ENCODE data around the gene VWCE.

VWCE gene

GRCh38 chr11:61309739-61310138 is 14.6 kb upstream of the VWCE start (continued):
- TF ChIP-seq POU6F1 (CRISPR knock-in tag; IDR thresholded peaks at IDR 0.05; ENCODE audit: borderline replicate concordance, low read depth) (no peak), CSDC2 (CRISPR knock-in tag; IDR thresholded peaks at IDR 0.05) (no peak), ESRRG (CRISPR knock-in tag; IDR thresholded peaks at IDR 0.05) (no peak), TSHZ2 (CRISPR knock-in tag; IDR thresholded peaks at IDR 0.05) (no peak)

GRCh38 chr11:61309141-61309540 is 14.0 kb upstream of the VWCE start:
- no peak for TF ChIP-seq BACH2 (CRISPR knock-in tag; IDR thresholded peaks at IDR 0.05; ENCODE audit: borderline replicate concordance)
- no peak for TF ChIP-seq ZFP30 (CRISPR knock-in tag; IDR thresholded peaks at IDR 0.05)
- TF ChIP-seq OSR1 (CRISPR knock-in tag; IDR thresholded peaks at IDR 0.05): no peak
- no peak for ATAC-seq

- TF ChIP-seq SNAI2 (CRISPR knock-in tag; IDR thresholded peaks at IDR 0.05): no peak
- TF ChIP-seq GLIS3 (CRISPR knock-in tag; IDR thresholded peaks at IDR 0.05): no peak
- TF ChIP-seq PPARA (CRISPR knock-in tag; IDR thresholded peaks at IDR 0.05; ENCODE audit: borderline replicate concordance): no peak
- TF ChIP-seq ZNF70 (CRISPR knock-in tag; IDR thresholded peaks at IDR 0.05): no peak
- no peak for TF ChIP-seq ISL1 (CRISPR knock-in tag; IDR thresholded peaks at IDR 0.05)
- no peak for TF ChIP-seq ARNTL (CRISPR knock-in tag; IDR thresholded peaks at IDR 0.05; ENCODE audit: borderline replicate concordance, low read depth)
- no peak for TF ChIP-seq TCF4 (CRISPR knock-in tag; IDR thresholded peaks at IDR 0.05; ENCODE audit: borderline replicate concordance)
- no peak for TF ChIP-seq CSRNP3 (CRISPR knock-in tag; IDR thresholded peaks at IDR 0.05)
- no peak for TF ChIP-seq BACH2 (CRISPR knock-in tag; IDR thresholded peaks at IDR 0.05; ENCODE audit: borderline replicate concordance)
- TF ChIP-seq ZC3H10 (CRISPR knock-in tag; IDR thresholded peaks at IDR 0.05): no peak
- TF ChIP-seq POU6F1 (CRISPR knock-in tag; IDR thresholded peaks at IDR 0.05; ENCODE audit: borderline replicate concordance, low read depth): no peak
- TF ChIP-seq ZNF565 (CRISPR knock-in tag; conservative IDR thresholded peaks at IDR 0.05; ENCODE audit: low read depth): no peak
- TF ChIP-seq CREB5 (CRISPR knock-in tag; IDR thresholded peaks at IDR 0.05; ENCODE audit: low read depth): no peak
- TF ChIP-seq CSDC2 (CRISPR knock-in tag; IDR thresholded peaks at IDR 0.05): no peak
- no peak for TF ChIP-seq ZFP30 (CRISPR knock-in tag; IDR thresholded peaks at IDR 0.05)
- TF ChIP-seq OSR1 (CRISPR knock-in tag; IDR thresholded peaks at IDR 0.05): no peak
- TF ChIP-seq RARB (CRISPR knock-in tag; IDR thresholded peaks at IDR 0.05): no peak
- no peak for TF ChIP-seq TOX (CRISPR knock-in tag; IDR thresholded peaks at IDR 0.05; ENCODE audit: borderline replicate concordance)
- no peak for TF ChIP-seq ZNF8 (CRISPR knock-in tag; IDR thresholded peaks at IDR 0.05)
- no peak for TF ChIP-seq ZFP3 (CRISPR knock-in tag; IDR thresholded peaks at IDR 0.05)
- ATAC-seq: no peak
Observed at GRCh38 chr11:61307354-61307753, 12.2 kb upstream of the VWCE start.
